SU-DHL-6 (cell line): ENCODE measurements around the gene TSPAN6.

ENCODE experiments used
- H2AFZ ChIP-seq: fragments of 200-600 bp; sonication (generic); 2 replicates; pipeline ENCODE4 v1.6.1; 2014; ENCODE audit warnings: low read depth, mild to moderate bottlenecking, moderate library complexity, mixed read lengths, antibody characterized with exemption, low read length; ENCODE audit not compliant: severe bottlenecking
- H3F3A ChIP-seq: fragments of 200-600 bp; shearing (Covaris generic); 2 replicates; pipeline ENCODE4 v1.6.0; 2016; ENCODE audit warnings: antibody characterized with exemption, mild to moderate bottlenecking; ENCODE audit not compliant: insufficient read depth
- H3K27ac ChIP-seq: fragments of 200-600 bp; sonication (generic); 2 replicates; pipeline ENCODE4 v1.5.1; 2016; ENCODE audit warnings: low read depth, mild to moderate bottlenecking, low read length, moderate library complexity, mixed read lengths
- H3K27me3 ChIP-seq: fragments of 200-600 bp; sonication (generic), shearing (Covaris generic); 2 replicates; pipeline ENCODE4 v1.6.0; 2014; ENCODE audit warnings: mild to moderate bottlenecking, low read length
- H3K36me3 ChIP-seq: fragments of 200-600 bp; sonication (generic); 2 replicates; pipeline ENCODE4 v1.6.1; 2014; ENCODE audit warnings: mild to moderate bottlenecking, low read length, mixed read lengths
- H3K4me2 ChIP-seq: fragments of 300-600, 200-600 bp; shearing (Covaris generic), sonication (generic); 2 replicates; pipeline ENCODE4 v1.6.0; 2014; ENCODE audit warnings: low read length, low read depth, mild to moderate bottlenecking; ENCODE audit not compliant: poor library complexity, severe bottlenecking
- H3K4me3 ChIP-seq: fragments of 200-600 bp; sonication (generic); 2 replicates; pipeline ENCODE4 v1.5.1; 2014; ENCODE audit warnings: antibody characterized with exemption, low read length, mild to moderate bottlenecking, mixed read lengths; ENCODE audit not compliant: insufficient read depth, poor library complexity, severe bottlenecking
- H3K79me2 ChIP-seq: fragments of 200-600 bp; sonication (generic); 2 replicates; pipeline ENCODE4 v1.6.1; 2014; ENCODE audit warnings: mild to moderate bottlenecking, low read length, moderate library complexity; ENCODE audit not compliant: insufficient read depth
- H3K9ac ChIP-seq: fragments of 200-600 bp; sonication (generic); 2 replicates; pipeline ENCODE4 v1.7.0; 2014; ENCODE audit warnings: mild to moderate bottlenecking, low read length
- H3K9me2 ChIP-seq: fragments of 200-600 bp; sonication (generic); replicated peaks from 2 replicates; pipeline ENCODE4 v1.6.1; 2014; ENCODE audit warnings: low read length; ENCODE audit not compliant: insufficient read depth
- H3K9me3 ChIP-seq: fragments of 200-600 bp; sonication (generic); 2 replicates; pipeline ENCODE4 v1.6.1; 2014; ENCODE audit warnings: low read length, mixed read lengths; ENCODE audit not compliant: insufficient read depth
- H4K20me1 ChIP-seq: fragments of 200-600 bp; sonication (generic); 2 replicates; pipeline ENCODE4 v1.6.1; 2014; ENCODE audit warnings: low read depth, mild to moderate bottlenecking, antibody characterized with exemption, low read length, moderate library complexity, mixed read lengths
- EZH2phosphoT487 ChIP-seq: fragments of 200-600 bp; sonication (generic), shearing (Covaris generic); conservative IDR thresholded peaks from 2 replicates; pipeline ENCODE4 v1.6.1; 2018; ENCODE audit warnings: mild to moderate bottlenecking, antibody characterized with exemption, low read length, moderate library complexity, mixed read lengths
- TF ChIP-seq, protein P1 (sequence below): fragments of 200-600 bp; sonication (generic); IDR thresholded peaks from one replicate; pipeline ENCODE4 v1.5.1; 2017; ENCODE audit warnings: antibody characterized with exemption, mild to moderate bottlenecking, low read length, moderate library complexity; ENCODE audit not compliant: insufficient read depth, poor library complexity, severe bottlenecking

TSPAN6 gene

DNA sequence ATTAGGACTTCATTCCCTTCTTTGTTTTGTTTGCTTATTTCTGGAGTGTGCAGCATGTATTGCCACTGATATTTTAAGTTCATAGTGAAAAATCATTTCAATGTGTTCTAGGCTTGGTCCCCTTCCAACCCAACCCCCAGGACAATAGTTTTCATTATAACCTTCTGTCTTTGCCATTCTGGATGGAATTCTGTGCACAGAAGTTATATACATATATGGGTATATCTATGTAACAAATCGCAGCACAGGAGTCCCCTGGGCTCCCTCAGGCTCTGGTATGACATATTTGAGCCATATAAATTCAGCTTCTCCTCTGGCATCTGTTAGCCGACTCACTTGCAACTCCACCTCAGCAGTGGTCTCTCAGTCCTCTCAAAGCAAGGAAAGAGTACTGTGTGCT lies 52.0 kb downstream of the TSPAN6 start, which contains the start of gene TNMD:
TSS of gene TNMD (plus strand) at position 326 of the 400 bp plus-strand sequence. CDS start 83 bp downstream, outside the sequence.
- no peak for TF ChIP-seq EZH2phosphoT487
- TF ChIP-seq, protein P1, sequence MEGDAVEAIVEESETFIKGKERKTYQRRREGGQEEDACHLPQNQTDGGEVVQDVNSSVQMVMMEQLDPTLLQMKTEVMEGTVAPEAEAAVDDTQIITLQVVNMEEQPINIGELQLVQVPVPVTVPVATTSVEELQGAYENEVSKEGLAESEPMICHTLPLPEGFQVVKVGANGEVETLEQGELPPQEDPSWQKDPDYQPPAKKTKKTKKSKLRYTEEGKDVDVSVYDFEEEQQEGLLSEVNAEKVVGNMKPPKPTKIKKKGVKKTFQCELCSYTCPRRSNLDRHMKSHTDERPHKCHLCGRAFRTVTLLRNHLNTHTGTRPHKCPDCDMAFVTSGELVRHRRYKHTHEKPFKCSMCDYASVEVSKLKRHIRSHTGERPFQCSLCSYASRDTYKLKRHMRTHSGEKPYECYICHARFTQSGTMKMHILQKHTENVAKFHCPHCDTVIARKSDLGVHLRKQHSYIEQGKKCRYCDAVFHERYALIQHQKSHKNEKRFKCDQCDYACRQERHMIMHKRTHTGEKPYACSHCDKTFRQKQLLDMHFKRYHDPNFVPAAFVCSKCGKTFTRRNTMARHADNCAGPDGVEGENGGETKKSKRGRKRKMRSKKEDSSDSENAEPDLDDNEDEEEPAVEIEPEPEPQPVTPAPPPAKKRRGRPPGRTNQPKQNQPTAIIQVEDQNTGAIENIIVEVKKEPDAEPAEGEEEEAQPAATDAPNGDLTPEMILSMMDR, result no peak
- Histone ChIP-seq H3K79me2 (no peaks in the 10 kb centered on the region), H3K36me3 (no peaks in the 10 kb centered on the region), H2AFZ (no peak within 1 kb of the TSS), H3K4me3 (no peak within 1 kb of the TSS), H3F3A (no peaks in the 10 kb centered on the region), H3K9me2 (no peaks in the 10 kb centered on the region), H4K20me1 (no peaks in the 10 kb centered on the region), H3K9ac (no peak within 1 kb of the TSS), H3K9me3 (no peaks in the 10 kb centered on the region), H3K27ac (no peak within 1 kb of the TSS), H3K4me2 (no peak within 1 kb of the TSS), H3K27me3 (no peaks in the 10 kb centered on the region)
